ENCODE measurements around the gene LTBP1. TPM values are rescaled to one million over a fixed set of nuclear protein-coding genes. Genes with fewer than 3 reads are reported as not detected.

LTBP1 gene
- total RNA-seq, 1 experiment from 2014 or later, result 28.5 TPM

DNA sequence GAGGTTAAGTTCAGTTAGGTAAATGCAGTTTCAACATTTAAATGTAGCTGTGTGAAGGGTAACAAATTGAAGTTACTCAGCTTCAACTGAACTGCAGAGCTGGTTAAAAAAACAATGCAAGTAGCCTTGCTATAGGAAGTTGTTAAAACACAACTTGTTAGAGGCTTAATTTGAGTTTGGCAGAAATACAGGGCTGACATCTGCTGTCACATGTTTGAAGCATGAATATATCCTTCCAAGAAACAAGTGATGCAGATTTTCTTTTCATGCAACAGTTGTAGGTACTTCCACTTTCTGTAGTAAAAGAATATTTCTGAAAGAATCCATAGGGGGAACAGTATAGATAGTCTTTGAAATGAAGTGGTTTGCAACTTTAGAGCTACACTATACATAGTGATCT lies 321.0 kb downstream of the LTBP1 start:
- no peak overlapping the region for H2BK5ac ChIP-seq (ENCODE audit: insufficient read length, low read length)
- no peak overlapping the region for H4K5ac ChIP-seq (ENCODE audit: insufficient read length, low read depth, low read length)
- no peak overlapping the region for H3T11ph ChIP-seq (ENCODE audit: low read length)
- H4K91ac ChIP-seq (ENCODE audit: insufficient read length, low read depth, low read length), result no peak overlapping the region
- Mint-ChIP-seq H3K27me3 (ENCODE audit: low read depth) (no peaks in the 10 kb centered on the region), H3K4me3 (no peak overlapping the region), H3K36me3 (ENCODE audit: insufficient read depth in 1 of 3, low read depth in 3 of 3) (peaks cover 2 to 13% (median 13%) of the 10 kb centered on the region in 3 experiments; a peak in 5 of 7 replicates), H3K4me1 (no peaks in the 10 kb centered on the region), H3K27ac (no peak overlapping the region), H3K9me3 (no peaks in the 10 kb centered on the region)
- H2BK120ac ChIP-seq (ENCODE audit: low read depth, low read length, poor library complexity, severe bottlenecking), result no peak overlapping the region
- H3K56ac ChIP-seq (ENCODE audit: insufficient read length, low read depth, low read length), result no peak overlapping the region
- no peak overlapping the region for H3K23ac ChIP-seq (ENCODE audit: insufficient read length, low read depth, low read length)
- TF ChIP-seq, protein P1, sequence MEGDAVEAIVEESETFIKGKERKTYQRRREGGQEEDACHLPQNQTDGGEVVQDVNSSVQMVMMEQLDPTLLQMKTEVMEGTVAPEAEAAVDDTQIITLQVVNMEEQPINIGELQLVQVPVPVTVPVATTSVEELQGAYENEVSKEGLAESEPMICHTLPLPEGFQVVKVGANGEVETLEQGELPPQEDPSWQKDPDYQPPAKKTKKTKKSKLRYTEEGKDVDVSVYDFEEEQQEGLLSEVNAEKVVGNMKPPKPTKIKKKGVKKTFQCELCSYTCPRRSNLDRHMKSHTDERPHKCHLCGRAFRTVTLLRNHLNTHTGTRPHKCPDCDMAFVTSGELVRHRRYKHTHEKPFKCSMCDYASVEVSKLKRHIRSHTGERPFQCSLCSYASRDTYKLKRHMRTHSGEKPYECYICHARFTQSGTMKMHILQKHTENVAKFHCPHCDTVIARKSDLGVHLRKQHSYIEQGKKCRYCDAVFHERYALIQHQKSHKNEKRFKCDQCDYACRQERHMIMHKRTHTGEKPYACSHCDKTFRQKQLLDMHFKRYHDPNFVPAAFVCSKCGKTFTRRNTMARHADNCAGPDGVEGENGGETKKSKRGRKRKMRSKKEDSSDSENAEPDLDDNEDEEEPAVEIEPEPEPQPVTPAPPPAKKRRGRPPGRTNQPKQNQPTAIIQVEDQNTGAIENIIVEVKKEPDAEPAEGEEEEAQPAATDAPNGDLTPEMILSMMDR (conservative IDR thresholded peaks at IDR 0.05), result no peak
- H2BK20ac ChIP-seq (ENCODE audit: low read depth, low read length, poor library complexity, severe bottlenecking), result no peak overlapping the region
- DNase-seq, result no peak
- H3K14ac ChIP-seq (ENCODE audit: insufficient read depth, low read length), result no peak overlapping the region
- H3K79me2 ChIP-seq (ENCODE audit: insufficient read depth, low read length), result no peaks in the 10 kb centered on the region
- no peak overlapping the region for H3K4me2 ChIP-seq (ENCODE audit: insufficient read depth, insufficient read length, low read length)
- H2BK12ac ChIP-seq (ENCODE audit: insufficient read length, low read depth, low read length), result no peak overlapping the region
- H2AFZ ChIP-seq (ENCODE audit: low read length), result no peak overlapping the region
- H3K4me1 ChIP-seq (ENCODE audit: insufficient read depth, low read length), result no peaks in the 10 kb centered on the region
- H4K8ac ChIP-seq (replicated peaks; ENCODE audit: insufficient read length, low read depth, low read length), result no peak overlapping the region
- H3K9ac ChIP-seq (ENCODE audit: extremely low read depth, insufficient read length, low read length), result no peak overlapping the region
- no peak overlapping the region for H3K27ac ChIP-seq (ENCODE audit: insufficient read length, low read depth, low read length)
- H3K27me3 ChIP-seq (ENCODE audit: insufficient read depth, low read length), result no peaks in the 10 kb centered on the region
- H3K79me1 ChIP-seq (ENCODE audit: insufficient read depth, low read depth, low read length, poor library complexity, severe bottlenecking), result no peaks in the 10 kb centered on the region
- no peaks in the 10 kb centered on the region for H3K23me2 ChIP-seq (ENCODE audit: insufficient read length, low read depth, low read length, poor library complexity, severe bottlenecking)
- H2AK5ac ChIP-seq (ENCODE audit: insufficient read length, low read length), result no peak overlapping the region
- H3K18ac ChIP-seq (ENCODE audit: insufficient read length, low read depth, low read length), result no peak overlapping the region
- H3K4ac ChIP-seq (ENCODE audit: low read depth, low read length), result no peak overlapping the region
- no peak overlapping the region for H2BK15ac ChIP-seq (ENCODE audit: low read depth, low read length)
- H3K9me3 ChIP-seq (ENCODE audit: control insufficient read depth, low read depth, low read length), result no peaks in the 10 kb centered on the region
- H4K20me1 ChIP-seq (ENCODE audit: control insufficient read depth, insufficient read depth, insufficient read length), result no peaks in the 10 kb centered on the region
